Measurements from ENCODE around the gene SAT1.

The SAT1 gene

DNA sequence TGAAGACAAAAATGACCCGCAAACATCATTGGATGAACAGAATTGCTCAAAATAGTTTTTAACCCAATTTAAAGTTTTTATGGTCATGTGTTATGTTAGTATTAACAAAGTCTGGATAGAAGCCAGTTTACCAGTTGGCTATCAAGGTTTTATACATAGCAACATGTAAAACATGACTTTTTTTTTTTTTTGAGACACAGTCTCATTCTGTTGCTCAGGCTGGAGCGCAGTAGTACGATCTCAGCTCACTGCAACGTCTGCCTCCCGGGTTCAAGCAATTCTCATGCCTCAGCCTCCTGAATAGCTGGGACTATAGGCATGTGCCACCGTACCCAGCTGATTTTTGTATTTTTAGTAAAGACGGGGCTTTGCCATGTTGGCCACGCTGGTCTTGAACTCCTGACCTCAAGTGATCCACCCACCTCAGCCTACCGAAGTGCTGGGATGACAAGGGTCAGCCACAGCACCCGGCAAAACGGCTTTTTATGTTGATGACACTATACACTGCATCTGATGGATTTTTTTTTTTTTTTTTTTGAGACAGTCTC, 3.4 kb downstream of the SAT1 start:
- H3K4me3 ChIP-seq (ENCODE audit: low read depth, low read length) = no peak overlapping the region
- DNase-seq (ENCODE audit: low read depth) = no peak

GRCh38 chrX:23787745-23788118, 4.8 kb downstream of the SAT1 start:
- no peak overlapping the region for H3K4me3 ChIP-seq (ENCODE audit: low read depth, low read length)
- DNase-seq (ENCODE audit: low read depth) = no peak
- TF ChIP-seq CTCF (IDR thresholded peaks at IDR 0.05; ENCODE audit: low read depth, low read length, missing control alignments) = no peak

More for the DNA sequence above, 3.4 kb downstream of the SAT1 start:
- no peak for TF ChIP-seq CTCF (IDR thresholded peaks at IDR 0.05; ENCODE audit: low read depth, low read length, missing control alignments)

DNA sequence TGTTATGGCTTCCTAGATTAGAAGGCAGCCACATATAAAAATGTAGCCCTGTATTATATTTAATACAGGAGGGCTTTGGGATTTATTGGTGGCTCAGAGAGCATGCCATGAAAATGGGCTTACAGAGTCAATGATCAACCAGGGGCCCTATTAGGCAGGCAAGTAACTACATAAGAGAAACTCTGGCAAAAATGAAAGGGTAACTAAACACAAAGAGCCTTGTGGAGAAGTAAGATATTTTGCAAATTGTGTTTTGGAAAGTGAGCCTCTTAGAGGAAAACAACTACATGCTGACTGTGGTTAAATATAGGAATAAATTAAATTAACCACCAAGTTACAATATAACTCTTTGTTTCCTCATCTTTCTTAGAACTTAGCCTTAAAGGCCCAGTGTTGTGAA, 5.5 kb downstream of the SAT1 start:
- DNase-seq (ENCODE audit: low read depth) = no peak
- H3K4me3 ChIP-seq (ENCODE audit: low read depth, low read length) = no peak overlapping the region
- no peak for TF ChIP-seq CTCF (IDR thresholded peaks at IDR 0.05; ENCODE audit: low read depth, low read length, missing control alignments)

- no peak for DNase-seq (ENCODE audit: low read depth)
- TF ChIP-seq CTCF (IDR thresholded peaks at IDR 0.05; ENCODE audit: low read depth, low read length, missing control alignments) = no peak
- no peak overlapping the region for H3K4me3 ChIP-seq (ENCODE audit: low read depth, low read length)
Measured at GRCh38 chrX:23788946-23789345, 6.0 kb downstream of the SAT1 start.

- DNase-seq (ENCODE audit: low read depth) = no peak
- H3K4me3 ChIP-seq (ENCODE audit: low read depth, low read length) = no peak overlapping the region
- no peak for TF ChIP-seq CTCF (IDR thresholded peaks at IDR 0.05; ENCODE audit: low read depth, low read length, missing control alignments)
Measured at GRCh38 chrX:23789386-23790154, 6.6 kb downstream of the SAT1 start.

- no peak for DNase-seq (ENCODE audit: low read depth)
- H3K4me3 ChIP-seq (ENCODE audit: low read depth, low read length) = no peak overlapping the region
- TF ChIP-seq CTCF (IDR thresholded peaks at IDR 0.05; ENCODE audit: low read depth, low read length, missing control alignments) = no peak
Measured at GRCh38 chrX:23790155-23790497, 7.2 kb downstream of the SAT1 start.

All from GM12864 (cell line).